ENCODE data around the gene MMP11.

DNA sequence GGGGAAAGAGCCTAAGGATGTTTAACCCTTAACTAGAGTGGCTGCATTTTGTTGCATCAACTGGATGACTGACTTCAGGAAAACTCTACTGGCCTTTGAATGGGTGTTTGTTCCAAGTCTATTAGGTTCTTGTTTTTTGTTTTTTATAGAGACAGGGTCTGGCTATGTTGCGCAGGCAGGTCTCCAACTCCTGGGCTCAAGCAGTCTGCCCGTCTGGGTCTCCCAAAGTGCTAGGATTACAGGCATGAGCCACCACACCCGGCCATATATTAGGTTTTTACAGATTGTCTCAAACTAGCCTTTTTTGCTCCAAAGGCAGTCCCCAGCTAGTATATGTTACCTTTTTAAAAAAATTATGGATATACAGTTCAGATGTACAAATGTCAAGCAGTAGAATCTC is 15.3 kb downstream of the MMP11 start:
- TF ChIP-seq RCOR1 (IDR thresholded peaks at IDR 0.05; ENCODE audit: low read length) (no peak), CTCF (IDR thresholded peaks at IDR 0.05) (no peak), POLR2AphosphoS5 (IDR thresholded peaks at IDR 0.05; ENCODE audit: low read depth, low read length) (no peak)

All from SK-N-SH (cell line).